Measurements from ENCODE around the gene HOGA1.

DNA sequence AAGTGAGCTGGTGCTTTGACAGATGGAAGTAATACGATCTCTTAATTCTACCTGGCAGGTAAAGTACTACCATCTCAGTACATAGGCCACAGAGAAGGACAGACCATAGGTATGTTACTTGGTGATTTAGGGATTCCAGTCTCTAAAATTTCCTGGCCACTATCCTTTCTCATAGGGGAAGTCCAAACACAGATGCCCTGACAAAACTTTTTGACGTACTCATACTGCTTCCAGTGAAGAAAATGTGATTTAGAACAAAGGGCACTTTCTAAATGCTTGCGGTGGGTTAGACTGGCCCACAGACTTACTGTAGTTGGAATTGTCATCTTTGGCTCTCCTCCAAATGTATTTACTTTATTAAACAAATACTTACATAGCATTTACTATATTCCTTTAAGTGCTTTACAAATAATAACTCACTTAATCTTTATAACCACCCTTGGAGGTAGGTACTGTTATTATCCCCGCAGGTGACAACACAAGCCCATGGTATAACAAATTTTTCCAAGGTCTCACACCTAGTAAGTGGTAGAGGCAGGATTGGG, 59.3 kb downstream of the HOGA1 start:
- TF ChIP-seq, protein P1, sequence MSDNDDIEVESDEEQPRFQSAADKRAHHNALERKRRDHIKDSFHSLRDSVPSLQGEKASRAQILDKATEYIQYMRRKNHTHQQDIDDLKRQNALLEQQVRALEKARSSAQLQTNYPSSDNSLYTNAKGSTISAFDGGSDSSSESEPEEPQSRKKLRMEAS (IDR thresholded peaks at IDR 0.05) = no peak
- TF ChIP-seq, protein P2, sequence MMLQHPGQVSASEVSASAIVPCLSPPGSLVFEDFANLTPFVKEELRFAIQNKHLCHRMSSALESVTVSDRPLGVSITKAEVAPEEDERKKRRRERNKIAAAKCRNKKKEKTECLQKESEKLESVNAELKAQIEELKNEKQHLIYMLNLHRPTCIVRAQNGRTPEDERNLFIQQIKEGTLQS (IDR thresholded peaks at IDR 0.05) = no peak
- TF ChIP-seq, protein P3, sequence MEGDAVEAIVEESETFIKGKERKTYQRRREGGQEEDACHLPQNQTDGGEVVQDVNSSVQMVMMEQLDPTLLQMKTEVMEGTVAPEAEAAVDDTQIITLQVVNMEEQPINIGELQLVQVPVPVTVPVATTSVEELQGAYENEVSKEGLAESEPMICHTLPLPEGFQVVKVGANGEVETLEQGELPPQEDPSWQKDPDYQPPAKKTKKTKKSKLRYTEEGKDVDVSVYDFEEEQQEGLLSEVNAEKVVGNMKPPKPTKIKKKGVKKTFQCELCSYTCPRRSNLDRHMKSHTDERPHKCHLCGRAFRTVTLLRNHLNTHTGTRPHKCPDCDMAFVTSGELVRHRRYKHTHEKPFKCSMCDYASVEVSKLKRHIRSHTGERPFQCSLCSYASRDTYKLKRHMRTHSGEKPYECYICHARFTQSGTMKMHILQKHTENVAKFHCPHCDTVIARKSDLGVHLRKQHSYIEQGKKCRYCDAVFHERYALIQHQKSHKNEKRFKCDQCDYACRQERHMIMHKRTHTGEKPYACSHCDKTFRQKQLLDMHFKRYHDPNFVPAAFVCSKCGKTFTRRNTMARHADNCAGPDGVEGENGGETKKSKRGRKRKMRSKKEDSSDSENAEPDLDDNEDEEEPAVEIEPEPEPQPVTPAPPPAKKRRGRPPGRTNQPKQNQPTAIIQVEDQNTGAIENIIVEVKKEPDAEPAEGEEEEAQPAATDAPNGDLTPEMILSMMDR (IDR thresholded peaks at IDR 0.05; ENCODE audit: low read depth, low read length, missing input control) = no peak
- TF ChIP-seq JUND (IDR thresholded peaks at IDR 0.05) (no peak), SP1 (IDR thresholded peaks at IDR 0.05) (no peak), EGR1 (IDR thresholded peaks at IDR 0.05; ENCODE audit: low read depth in 2 of 2) (no peak), GABPA (IDR thresholded peaks at IDR 0.05 in 1 of 2, conservative IDR thresholded peaks at IDR 0.05 in 1 of 2) (no peak), RAD21 (IDR thresholded peaks at IDR 0.05) (no peak)
- TF ChIP-seq, protein P4, sequence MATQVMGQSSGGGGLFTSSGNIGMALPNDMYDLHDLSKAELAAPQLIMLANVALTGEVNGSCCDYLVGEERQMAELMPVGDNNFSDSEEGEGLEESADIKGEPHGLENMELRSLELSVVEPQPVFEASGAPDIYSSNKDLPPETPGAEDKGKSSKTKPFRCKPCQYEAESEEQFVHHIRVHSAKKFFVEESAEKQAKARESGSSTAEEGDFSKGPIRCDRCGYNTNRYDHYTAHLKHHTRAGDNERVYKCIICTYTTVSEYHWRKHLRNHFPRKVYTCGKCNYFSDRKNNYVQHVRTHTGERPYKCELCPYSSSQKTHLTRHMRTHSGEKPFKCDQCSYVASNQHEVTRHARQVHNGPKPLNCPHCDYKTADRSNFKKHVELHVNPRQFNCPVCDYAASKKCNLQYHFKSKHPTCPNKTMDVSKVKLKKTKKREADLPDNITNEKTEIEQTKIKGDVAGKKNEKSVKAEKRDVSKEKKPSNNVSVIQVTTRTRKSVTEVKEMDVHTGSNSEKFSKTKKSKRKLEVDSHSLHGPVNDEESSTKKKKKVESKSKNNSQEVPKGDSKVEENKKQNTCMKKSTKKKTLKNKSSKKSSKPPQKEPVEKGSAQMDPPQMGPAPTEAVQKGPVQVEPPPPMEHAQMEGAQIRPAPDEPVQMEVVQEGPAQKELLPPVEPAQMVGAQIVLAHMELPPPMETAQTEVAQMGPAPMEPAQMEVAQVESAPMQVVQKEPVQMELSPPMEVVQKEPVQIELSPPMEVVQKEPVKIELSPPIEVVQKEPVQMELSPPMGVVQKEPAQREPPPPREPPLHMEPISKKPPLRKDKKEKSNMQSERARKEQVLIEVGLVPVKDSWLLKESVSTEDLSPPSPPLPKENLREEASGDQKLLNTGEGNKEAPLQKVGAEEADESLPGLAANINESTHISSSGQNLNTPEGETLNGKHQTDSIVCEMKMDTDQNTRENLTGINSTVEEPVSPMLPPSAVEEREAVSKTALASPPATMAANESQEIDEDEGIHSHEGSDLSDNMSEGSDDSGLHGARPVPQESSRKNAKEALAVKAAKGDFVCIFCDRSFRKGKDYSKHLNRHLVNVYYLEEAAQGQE (IDR thresholded peaks at IDR 0.05) = no peak

Data from liver (tissue), 3 donors.